Ascending aorta (tissue), 2 donors: ENCODE data around the gene LRRC75B. TPM values are rescaled to one million over a fixed set of nuclear protein-coding genes. Genes with fewer than 3 reads are reported as not detected.
"Not testable (repeated sequence)": the region's sequence is repeated elsewhere in the genome, so short reads cannot be mapped to it uniquely, and the experiment has no call there.

Experiments
- DNase-seq, 2 donors: peaks; one replicate each; pipeline ENCODE4 v3.0.0-alpha.2; 2019; ENCODE audit warnings: low spot score in 2 of 2
- H3K27ac ChIP-seq, 2 donors: fragments of 200-600 bp; sonication (generic); one replicate each; pipeline ENCODE4 v1.5.1; 2016 to 2017; ENCODE audit warnings: mild to moderate bottlenecking in 1 of 2
- H3K27me3 ChIP-seq: fragments of 200-600 bp; sonication (generic); one replicate; pipeline ENCODE4 v1.5.1; 2017
- H3K36me3 ChIP-seq, 2 donors: fragments of 200-600 bp; sonication (generic); one replicate each; pipeline ENCODE4 v1.5.1; 2016
- H3K4me1 ChIP-seq, 2 donors: fragments of 200-600 bp; sonication (generic); one replicate each; pipeline ENCODE4 v1.5.1; 2016 to 2017; ENCODE audit warnings: mild to moderate bottlenecking in 1 of 2
- H3K4me3 ChIP-seq, 2 donors: fragments of 200-600 bp; sonication (generic); one replicate each; pipeline ENCODE4 v1.5.1; 2016 to 2017; ENCODE audit warnings: mild to moderate bottlenecking in 1 of 2
- H3K9me3 ChIP-seq, 2 donors: fragments of 200-600 bp; sonication (generic); one replicate each; pipeline ENCODE4 v1.5.1; 2016
- CTCF ChIP-seq, 3 experiments: fragments of 200-600 bp in 2 of 3; fragments of 450-650 bp in 1 of 3; sonication (generic) in 2 of 3; IDR thresholded peaks; one replicate each; pipeline ENCODE4 v1.5.1; 2016 to 2019; ENCODE audit warnings: antibody characterized with exemption in 3 of 3, mild to moderate bottlenecking in 1 of 3, moderate library complexity in 1 of 3
- intact Hi-C: fragments of 100-400 bp; cut with DNase I; formaldehyde crosslinking; loops from one replicate; pipeline ENCODE4 v1.15.1; 2023
- total RNA-seq: library from RNA; depleted of rRNA; stranded (reverse); fragments of >200 nt; gene quantifications from one replicate; pipeline ENCODE4 v1.1.0, GENCODE V29; 2016

LRRC75B gene
- total RNA-seq, 1 donor from 2014 or later: 22.7 TPM

DNA sequence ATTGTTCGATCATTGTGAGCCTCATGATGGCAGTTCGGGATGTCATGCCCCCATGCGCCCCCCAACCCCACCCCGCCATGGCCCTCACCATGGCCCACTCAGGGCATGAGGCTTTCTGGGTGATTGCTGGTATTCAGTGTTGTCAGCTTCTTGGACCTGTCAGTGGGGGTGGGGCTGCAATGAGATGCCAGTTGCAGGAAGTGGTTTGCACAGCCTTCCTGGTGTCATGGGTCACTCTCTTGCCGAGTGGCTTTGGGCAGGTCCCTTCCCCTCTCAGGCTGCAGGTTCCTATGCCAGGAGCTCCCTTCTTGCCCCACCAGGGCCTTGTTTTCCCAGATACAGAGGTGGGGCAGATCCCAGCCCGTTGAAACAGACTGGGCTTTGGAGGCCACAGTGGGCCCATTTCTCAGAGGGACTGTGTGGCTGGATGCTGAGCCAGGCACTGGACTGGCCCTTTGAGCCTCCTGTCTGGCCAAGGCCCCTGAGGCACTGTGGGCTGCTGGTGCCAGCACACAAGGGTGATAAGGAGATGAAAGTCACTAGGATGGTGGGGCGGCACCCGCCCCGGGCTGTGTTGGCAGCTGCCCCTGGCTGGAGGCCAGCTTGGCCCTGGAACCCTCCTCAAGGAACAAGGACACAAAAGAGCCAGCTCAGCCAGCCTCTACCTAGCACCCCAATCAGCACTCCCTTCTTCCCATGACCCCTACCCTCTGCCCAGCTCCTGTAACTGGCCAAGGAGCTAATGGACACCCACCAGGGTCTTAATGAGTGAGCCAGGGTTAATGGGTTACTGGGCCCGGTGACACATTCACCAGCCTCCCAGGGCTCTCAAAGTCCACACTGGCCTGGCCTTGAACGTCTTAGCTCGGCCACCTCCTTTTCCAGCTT lies 8.6 kb upstream of the LRRC75B start:
- DNase-seq: no peak
- intact Hi-C loops: no loop called here
- Histone ChIP-seq H3K4me1 (peaks cover 0 to 4% of the 10 kb centered on the region in 2 donors), H3K36me3 (no peaks in the 10 kb centered on the region), H3K4me3 (no peak overlapping the region), H3K9me3 (no peaks in the 10 kb centered on the region), H3K27ac (no peak overlapping the region), H3K27me3 (no peaks in the 10 kb centered on the region)
- TF ChIP-seq CTCF (IDR thresholded peaks at IDR 0.05): no peak

GRCh38 chr22:24599958-24600715 lies 7.3 kb upstream of the LRRC75B start:
- H3K4me3 ChIP-seq, H3K27ac ChIP-seq, H3K4me1 ChIP-seq, H3K36me3 ChIP-seq, H3K27me3 ChIP-seq, H3K9me3 ChIP-seq, intact Hi-C loops, DNase-seq: not testable (repeated sequence)

GRCh38 chr22:24599514-24599913 lies 6.6 kb upstream of the LRRC75B start:
- no peak overlapping the region for H3K27ac ChIP-seq
- H3K27me3 ChIP-seq: no peaks in the 10 kb centered on the region
- peaks cover 0 to 4% of the 10 kb centered on the region in 2 donors for H3K4me1 ChIP-seq
- no peak for DNase-seq
- no peak for TF ChIP-seq CTCF (IDR thresholded peaks at IDR 0.05)
- intact Hi-C loops: no loop called here
- H3K9me3 ChIP-seq: no peaks in the 10 kb centered on the region
- no peak overlapping the region for H3K4me3 ChIP-seq
- H3K36me3 ChIP-seq: no peaks in the 10 kb centered on the region

GRCh38 chr22:24597076-24597475 lies 4.2 kb upstream of the LRRC75B start:
- H3K4me1 ChIP-seq: peaks cover 6 to 11% of the 10 kb centered on the region in 2 donors
- H3K27me3 ChIP-seq, DNase-seq, H3K4me3 ChIP-seq, intact Hi-C loops, H3K36me3 ChIP-seq, H3K27ac ChIP-seq, H3K9me3 ChIP-seq: not testable (repeated sequence)

DNA sequence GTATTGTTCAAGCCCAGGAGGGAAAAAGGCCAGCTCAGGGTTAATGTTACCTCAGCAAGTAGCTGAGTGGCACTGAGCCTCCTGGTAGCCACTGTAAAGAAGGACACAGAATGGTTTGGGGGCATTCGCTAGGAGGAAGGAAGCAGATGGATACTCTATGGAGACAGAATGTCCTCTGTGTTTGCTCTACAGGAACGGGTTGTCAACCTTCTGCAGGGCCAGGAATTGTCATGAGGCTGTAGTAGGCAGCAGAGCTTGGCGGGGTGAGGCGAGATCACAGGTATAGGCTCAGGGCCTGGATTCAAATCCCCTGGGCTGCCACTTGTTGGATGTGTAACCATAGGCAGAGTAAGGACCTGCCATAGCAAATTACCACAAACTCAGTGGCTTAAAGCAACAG lies 3.0 kb upstream of the LRRC75B start:
- no peaks in the 10 kb centered on the region for H3K27me3 ChIP-seq
- intact Hi-C loops: no loop called here
- H3K27ac ChIP-seq: no peak overlapping the region
- no peaks in the 10 kb centered on the region for H3K9me3 ChIP-seq
- no peak for TF ChIP-seq CTCF (IDR thresholded peaks at IDR 0.05)
- no peaks in the 10 kb centered on the region for H3K36me3 ChIP-seq
- H3K4me1 ChIP-seq: peaks cover 6 to 7% of the 10 kb centered on the region in 2 donors
- no peak for DNase-seq
- no peak overlapping the region for H3K4me3 ChIP-seq

DNA sequence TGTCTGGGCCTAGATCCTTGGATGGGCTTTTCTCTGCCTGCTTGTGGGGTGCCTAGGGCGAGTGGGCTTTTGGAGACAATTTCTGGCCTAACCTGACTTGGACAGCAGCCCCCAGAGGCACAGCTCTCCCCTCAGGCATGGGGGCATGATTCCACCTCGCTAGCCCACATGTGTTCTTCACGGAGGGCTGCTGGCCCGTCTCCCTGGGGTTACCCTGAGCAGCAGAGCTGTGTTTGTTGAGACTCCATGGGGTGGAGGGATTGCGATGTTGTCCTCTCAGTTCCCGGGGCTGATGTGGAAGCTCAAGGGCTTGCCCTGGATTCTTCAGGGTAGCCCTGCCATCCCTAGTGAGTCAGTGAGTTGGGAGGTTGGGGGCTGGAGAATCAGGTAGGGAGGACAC lies 2.4 kb upstream of the LRRC75B start:
- H3K4me3 ChIP-seq: no peak overlapping the region
- intact Hi-C loops: no loop called here
- no peak for DNase-seq
- no peaks in the 10 kb centered on the region for H3K36me3 ChIP-seq
- H3K9me3 ChIP-seq: no peaks in the 10 kb centered on the region
- H3K27ac ChIP-seq: no peak overlapping the region
- H3K27me3 ChIP-seq: no peaks in the 10 kb centered on the region
- peaks cover 6 to 7% of the 10 kb centered on the region in 2 donors for H3K4me1 ChIP-seq
- TF ChIP-seq CTCF (IDR thresholded peaks at IDR 0.05): no peak
